ENCODE measurements around the gene OR52E5. TPM values are rescaled to one million over a fixed set of nuclear protein-coding genes. Genes with fewer than 3 reads are reported as not detected.

OR52E5 gene
- total RNA-seq, 1 experiment from 2014 or later = not detected

DNA sequence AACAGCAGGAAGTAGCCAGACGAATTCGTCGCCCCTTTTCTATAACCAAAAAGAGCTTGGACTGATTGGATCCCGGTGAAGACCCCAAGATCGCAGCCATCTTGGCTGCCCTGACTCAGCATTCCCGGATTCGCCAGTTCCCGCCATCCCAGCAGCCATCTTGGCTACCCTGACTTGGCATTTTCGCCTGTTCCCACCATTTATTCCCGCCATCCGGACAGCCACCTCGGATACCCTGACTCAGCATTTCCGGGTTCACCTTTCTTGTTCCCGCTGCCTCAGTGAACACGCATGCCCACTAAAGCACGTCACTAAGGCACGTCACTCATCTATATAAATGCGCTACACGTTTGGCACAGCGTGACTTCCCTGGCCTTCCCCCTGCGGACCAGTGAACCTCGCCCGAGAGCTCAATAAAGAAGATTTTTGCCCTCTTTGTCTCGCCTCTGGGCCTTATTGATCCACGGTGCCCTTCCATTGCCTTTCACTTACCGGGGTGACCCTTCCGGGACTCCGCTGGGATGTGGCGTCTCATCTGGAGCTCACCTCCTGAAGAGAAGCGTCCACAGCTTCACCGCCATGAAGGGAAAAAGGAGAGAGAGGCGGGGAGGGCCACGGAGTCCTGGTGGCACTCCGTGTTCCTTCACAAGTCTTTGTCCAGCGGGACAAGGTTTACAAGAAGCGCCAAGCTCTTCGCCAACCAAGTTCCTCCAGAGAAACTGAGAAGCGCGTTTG is 45.0 kb downstream of the OR52E5 start:
- ChIA-PET POLR2A (no interaction called here), CTCF (no interaction called here)
- H3K4me1 ChIP-seq (ENCODE audit: control insufficient read depth, insufficient read depth, low read length) = no peaks in the 10 kb centered on the region
- TF ChIP-seq TCF7L2 (IDR thresholded peaks at IDR 0.05; ENCODE audit: low read depth, low read length) (no peak), SIN3A (IDR thresholded peaks at IDR 0.05; ENCODE audit: borderline replicate concordance, insufficient read depth, low read depth, low read length) (no peak), POLR2AphosphoS5 (IDR thresholded peaks at IDR 0.05; ENCODE audit: low read depth, low read length) (no peak)
- TF ChIP-seq, protein P1, sequence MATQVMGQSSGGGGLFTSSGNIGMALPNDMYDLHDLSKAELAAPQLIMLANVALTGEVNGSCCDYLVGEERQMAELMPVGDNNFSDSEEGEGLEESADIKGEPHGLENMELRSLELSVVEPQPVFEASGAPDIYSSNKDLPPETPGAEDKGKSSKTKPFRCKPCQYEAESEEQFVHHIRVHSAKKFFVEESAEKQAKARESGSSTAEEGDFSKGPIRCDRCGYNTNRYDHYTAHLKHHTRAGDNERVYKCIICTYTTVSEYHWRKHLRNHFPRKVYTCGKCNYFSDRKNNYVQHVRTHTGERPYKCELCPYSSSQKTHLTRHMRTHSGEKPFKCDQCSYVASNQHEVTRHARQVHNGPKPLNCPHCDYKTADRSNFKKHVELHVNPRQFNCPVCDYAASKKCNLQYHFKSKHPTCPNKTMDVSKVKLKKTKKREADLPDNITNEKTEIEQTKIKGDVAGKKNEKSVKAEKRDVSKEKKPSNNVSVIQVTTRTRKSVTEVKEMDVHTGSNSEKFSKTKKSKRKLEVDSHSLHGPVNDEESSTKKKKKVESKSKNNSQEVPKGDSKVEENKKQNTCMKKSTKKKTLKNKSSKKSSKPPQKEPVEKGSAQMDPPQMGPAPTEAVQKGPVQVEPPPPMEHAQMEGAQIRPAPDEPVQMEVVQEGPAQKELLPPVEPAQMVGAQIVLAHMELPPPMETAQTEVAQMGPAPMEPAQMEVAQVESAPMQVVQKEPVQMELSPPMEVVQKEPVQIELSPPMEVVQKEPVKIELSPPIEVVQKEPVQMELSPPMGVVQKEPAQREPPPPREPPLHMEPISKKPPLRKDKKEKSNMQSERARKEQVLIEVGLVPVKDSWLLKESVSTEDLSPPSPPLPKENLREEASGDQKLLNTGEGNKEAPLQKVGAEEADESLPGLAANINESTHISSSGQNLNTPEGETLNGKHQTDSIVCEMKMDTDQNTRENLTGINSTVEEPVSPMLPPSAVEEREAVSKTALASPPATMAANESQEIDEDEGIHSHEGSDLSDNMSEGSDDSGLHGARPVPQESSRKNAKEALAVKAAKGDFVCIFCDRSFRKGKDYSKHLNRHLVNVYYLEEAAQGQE (IDR thresholded peaks at IDR 0.05; ENCODE audit: insufficient read depth in 1 of 2, low read depth in 2 of 2, low read length in 1 of 2) = no peak
- TF ChIP-seq, protein P2, sequence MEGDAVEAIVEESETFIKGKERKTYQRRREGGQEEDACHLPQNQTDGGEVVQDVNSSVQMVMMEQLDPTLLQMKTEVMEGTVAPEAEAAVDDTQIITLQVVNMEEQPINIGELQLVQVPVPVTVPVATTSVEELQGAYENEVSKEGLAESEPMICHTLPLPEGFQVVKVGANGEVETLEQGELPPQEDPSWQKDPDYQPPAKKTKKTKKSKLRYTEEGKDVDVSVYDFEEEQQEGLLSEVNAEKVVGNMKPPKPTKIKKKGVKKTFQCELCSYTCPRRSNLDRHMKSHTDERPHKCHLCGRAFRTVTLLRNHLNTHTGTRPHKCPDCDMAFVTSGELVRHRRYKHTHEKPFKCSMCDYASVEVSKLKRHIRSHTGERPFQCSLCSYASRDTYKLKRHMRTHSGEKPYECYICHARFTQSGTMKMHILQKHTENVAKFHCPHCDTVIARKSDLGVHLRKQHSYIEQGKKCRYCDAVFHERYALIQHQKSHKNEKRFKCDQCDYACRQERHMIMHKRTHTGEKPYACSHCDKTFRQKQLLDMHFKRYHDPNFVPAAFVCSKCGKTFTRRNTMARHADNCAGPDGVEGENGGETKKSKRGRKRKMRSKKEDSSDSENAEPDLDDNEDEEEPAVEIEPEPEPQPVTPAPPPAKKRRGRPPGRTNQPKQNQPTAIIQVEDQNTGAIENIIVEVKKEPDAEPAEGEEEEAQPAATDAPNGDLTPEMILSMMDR (IDR thresholded peaks at IDR 0.05) = no peak
- H3K9me3 ChIP-seq (ENCODE audit: control insufficient read depth, insufficient read depth, low read depth, low read length) = peaks cover 3% of the 10 kb centered on the region; the same call in 1 of the 2 replicates
- in situ Hi-C loops (cut with HindIII; ENCODE audit: low pct_unique_long_range_greater_than_20kb, low sequenced_read_pairs) = no loop called here
- intact Hi-C loops (cut with micrococcal nuclease; ENCODE audit: unreplicated experiment) = no loop called here
- no TSS peak for BruUV-seq (replicated peaks)
- DNase-seq (ENCODE audit: low read depth, low spot score) = no peak
- H3K27me3 ChIP-seq (ENCODE audit: control insufficient read depth, insufficient read depth, low read length) = no peaks in the 10 kb centered on the region; the same call in 1 of the 2 replicates
- ATAC-seq = no peak
- no peaks in the 10 kb centered on the region for H3K36me3 ChIP-seq (ENCODE audit: control insufficient read depth, insufficient read depth, low read length)
- H3K27ac ChIP-seq (ENCODE audit: low read length) = no peak overlapping the region
- H3K4me3 ChIP-seq (ENCODE audit: low read depth in 2 of 2, low read length in 2 of 2) = no peak overlapping the region

- ChIA-PET POLR2A (no interaction called here), CTCF (no interaction called here)
- no peaks in the 10 kb centered on the region for H3K4me1 ChIP-seq (ENCODE audit: control insufficient read depth, insufficient read depth, low read length)
- intact Hi-C loops (cut with micrococcal nuclease; ENCODE audit: unreplicated experiment) = no loop called here
- H3K4me3 ChIP-seq (ENCODE audit: low read depth in 2 of 2, low read length in 2 of 2) = no peak overlapping the region
- no peaks in the 10 kb centered on the region for H3K36me3 ChIP-seq (ENCODE audit: control insufficient read depth, insufficient read depth, low read length)
- no peaks in the 10 kb centered on the region; the same call in 1 of the 2 replicates for H3K27me3 ChIP-seq (ENCODE audit: control insufficient read depth, insufficient read depth, low read length)
- no peak for DNase-seq (ENCODE audit: low read depth, low spot score)
- H3K27ac ChIP-seq (ENCODE audit: low read length) = no peak overlapping the region
- no peak for ATAC-seq
- no peak for TF ChIP-seq TCF7L2 (IDR thresholded peaks at IDR 0.05; ENCODE audit: low read depth, low read length)
- TF ChIP-seq, protein P2 (IDR thresholded peaks at IDR 0.05) = no peak
- no peak for TF ChIP-seq SIN3A (IDR thresholded peaks at IDR 0.05; ENCODE audit: borderline replicate concordance, insufficient read depth, low read depth, low read length)
- TF ChIP-seq POLR2AphosphoS5 (IDR thresholded peaks at IDR 0.05; ENCODE audit: low read depth, low read length) = no peak
- TF ChIP-seq, protein P1 (IDR thresholded peaks at IDR 0.05; ENCODE audit: insufficient read depth in 1 of 2, low read depth in 2 of 2, low read length in 1 of 2) = no peak
- in situ Hi-C loops (cut with HindIII; ENCODE audit: low pct_unique_long_range_greater_than_20kb, low sequenced_read_pairs) = no loop called here
- H3K9me3 ChIP-seq (ENCODE audit: control insufficient read depth, insufficient read depth, low read depth, low read length) = peaks cover 3% of the 10 kb centered on the region; the same call in 1 of the 2 replicates
- no TSS peak for BruUV-seq (replicated peaks)
These were observed 45.6 kb downstream of the OR52E5 start for GRCh38 chr11:5938603-5938965.

All from Panc1 (cell line).